D341Med (cell line): ENCODE data around the gene F13A1.

ENCODE experiments used
- DNase-seq: peaks from one replicate; pipeline ENCODE4 v3.0.0; 2012; ENCODE audit warnings: low spot score

F13A1 gene

DNA sequence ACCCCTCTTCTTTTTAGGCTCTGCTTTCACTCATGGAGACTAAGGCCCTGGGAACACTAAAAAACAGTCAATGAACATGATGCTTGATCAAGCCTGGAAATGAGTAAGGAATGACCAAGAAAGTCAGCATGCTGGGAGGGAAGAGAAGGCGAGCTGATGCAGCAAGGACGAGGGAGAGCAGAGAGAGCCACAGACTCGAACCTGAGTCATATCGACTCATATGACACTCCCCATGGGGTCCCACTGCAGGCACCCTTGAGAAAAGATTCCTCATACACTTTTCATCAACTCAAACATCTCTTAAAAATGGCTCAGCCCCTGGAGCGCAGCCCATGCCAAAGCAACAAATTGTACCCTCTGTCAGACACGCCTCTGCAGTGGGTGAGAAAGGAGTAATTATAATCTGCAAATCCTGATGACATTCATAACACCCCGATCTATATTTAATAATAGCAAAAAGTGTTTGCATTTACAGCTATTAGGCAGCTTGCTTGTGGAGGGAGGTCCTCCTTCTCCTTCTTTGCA is 127.2 kb downstream of the F13A1 start:
- DNase-seq: no peak

DNA sequence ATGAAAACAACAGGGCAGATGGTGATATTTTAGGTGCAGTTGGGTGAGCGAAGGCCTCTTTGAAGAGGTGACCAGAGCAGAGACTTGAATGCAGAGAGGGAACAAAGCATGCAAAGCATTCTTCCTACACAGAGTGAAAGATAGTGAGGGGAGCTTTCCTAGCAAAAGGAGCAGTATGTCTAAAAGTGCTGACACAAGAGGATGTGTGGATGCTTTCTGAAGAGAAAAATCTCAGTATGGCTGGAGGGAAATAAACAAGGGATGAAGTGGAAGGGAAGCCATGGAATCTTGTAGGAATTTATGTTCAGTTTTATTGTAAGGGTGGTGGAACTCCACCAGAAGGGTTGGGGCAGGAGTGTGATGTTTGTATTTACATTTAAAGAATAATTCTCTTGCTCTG is 128.6 kb downstream of the F13A1 start:
- DNase-seq: no peak

DNA sequence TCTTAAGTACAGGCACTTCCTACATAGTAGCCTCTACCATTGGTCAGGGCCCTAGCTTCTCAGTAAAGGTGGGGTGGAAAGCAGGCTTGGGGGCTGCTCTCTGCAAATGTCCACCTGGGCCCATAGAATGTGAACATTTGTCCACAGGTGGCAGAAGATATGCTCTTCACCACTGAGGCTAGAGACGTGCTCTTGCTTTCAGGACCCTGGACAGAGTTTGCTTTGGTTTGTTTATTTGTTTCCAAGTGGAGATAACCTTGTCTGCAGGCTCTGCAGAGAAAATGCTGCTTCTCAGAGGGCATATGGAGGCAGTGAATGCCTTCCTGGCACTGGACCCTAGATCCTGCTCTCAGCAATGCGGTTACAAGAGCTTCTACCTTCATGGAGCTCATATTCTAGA is 129.0 kb downstream of the F13A1 start:
- DNase-seq: no peak

DNA sequence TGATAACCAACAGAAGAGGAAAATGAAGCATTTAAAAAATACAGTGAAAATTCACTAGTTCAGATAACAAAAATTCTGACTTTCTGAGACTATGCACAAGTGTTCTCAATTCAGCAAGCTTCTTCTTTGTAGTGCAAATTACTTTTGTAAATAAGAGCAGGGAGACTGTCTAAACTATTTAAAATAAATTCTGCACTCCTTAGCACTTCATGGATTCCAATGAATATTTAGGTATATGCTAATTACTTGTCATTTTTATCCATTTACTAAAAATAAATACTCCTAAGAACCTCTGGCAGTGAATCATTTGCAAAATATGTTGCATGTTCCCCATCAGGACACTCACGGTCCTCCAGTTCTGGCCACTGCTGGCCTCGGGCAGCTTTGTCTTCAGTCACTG is 139.8 kb downstream of the F13A1 start:
- DNase-seq: no peak

DNA sequence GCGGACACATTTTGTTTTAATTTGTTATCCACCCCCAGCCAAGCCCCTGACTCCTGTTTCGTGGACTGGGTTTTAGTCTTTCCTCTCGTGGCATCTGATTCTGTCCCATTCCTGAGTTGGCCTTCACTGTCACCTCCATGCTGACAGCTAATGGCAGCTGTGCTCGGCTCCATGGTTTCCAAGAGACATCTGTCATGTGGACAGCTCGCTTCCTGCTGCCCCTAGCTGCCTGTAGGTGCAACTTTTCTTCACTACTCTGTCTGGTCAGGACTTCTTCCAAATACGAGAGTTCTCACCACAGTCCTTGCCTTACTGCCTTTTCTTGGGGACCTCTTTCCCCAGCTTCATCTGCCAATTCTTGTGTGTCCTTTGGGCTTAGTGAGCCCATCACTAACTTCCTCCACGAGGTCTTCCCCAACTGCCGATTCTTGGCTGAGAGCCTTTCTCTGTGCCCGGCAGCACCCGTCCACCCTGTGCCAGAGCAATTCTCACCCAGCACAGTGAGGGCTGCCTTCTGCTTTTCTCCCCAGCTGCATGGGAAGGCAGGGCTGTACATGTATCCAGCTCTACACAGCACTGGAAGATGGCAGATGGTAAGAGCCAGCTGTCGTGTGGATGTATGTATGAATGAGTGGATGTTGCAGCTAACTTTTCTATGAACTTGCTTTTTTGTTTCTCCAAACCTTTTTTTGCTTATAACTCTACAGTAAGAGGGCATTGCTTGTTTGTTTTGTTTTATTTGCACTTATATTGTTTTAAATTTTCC is 140.4 kb downstream of the F13A1 start:
- DNase-seq: no peak

DNA sequence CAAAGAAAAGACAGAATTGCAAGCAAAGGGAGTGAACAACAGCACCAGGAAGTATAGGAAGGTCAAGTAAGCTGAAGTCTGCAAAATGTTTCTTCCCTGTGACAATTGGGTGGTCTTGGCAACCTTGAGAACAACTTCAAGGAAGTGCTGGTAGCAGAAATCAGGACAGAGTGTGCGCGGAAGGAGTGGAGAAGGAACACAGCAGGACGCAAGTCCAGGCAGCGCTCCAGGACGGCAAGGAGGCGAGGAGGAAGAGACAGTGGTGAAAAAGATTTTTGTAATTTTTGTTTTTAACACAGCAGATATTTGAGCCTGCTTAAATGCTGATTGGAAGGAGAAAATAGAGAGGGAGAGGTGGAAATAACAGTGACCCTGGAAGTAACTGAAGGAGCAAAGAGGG is 141.7 kb downstream of the F13A1 start:
- no peak for DNase-seq

DNA sequence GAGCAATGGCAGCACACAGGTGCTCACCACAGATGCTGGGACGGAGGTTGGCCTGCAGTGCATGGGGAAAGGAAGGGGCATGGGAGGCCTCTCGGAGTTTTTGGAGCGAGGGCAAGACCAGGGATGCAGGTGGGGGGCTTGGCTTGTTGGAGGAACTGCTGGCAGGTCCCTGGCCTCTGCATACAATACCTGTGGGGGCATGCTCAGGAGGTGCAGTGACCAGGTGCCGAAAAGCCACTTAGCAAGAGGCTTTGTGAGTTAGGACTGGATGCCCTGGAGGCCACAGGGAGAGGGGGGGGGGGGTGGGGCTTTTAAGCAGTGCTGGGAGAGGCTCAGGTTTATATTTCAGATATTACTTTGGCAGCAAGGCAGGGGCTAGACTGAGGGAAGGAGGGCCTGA is 142.7 kb downstream of the F13A1 start:
- no peak for DNase-seq

DNA sequence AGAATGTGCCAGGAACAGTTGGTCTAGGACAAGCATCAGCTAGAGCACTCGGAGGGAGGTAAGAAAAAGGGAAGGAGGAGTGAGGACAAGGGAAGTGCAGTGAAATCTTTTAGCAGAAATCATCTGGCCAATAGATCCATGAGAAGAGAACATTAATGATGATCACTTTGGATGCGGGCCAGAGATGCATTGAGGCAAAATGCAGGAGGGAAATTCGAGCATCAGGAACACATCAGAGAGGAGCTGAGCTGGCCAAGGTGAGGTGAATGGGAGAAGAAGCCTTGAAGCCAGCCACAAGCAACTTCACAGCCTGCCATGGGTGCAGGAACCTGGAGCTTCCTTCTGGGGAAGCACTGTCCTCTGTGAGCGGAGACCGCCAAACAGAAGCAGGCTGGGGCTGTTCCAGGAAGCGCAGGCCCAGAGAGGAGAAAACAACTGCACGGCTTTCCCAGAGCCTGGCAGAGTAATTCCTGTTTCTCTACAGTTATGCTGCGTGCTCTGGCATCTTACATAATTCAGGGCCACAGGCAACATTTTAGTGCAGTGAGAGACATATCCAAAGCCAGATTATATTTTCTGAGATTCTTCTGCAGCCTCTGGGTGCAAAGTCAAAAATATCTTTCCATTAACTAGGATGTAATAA is 143.8 kb downstream of the F13A1 start:
- no peak for DNase-seq

DNA sequence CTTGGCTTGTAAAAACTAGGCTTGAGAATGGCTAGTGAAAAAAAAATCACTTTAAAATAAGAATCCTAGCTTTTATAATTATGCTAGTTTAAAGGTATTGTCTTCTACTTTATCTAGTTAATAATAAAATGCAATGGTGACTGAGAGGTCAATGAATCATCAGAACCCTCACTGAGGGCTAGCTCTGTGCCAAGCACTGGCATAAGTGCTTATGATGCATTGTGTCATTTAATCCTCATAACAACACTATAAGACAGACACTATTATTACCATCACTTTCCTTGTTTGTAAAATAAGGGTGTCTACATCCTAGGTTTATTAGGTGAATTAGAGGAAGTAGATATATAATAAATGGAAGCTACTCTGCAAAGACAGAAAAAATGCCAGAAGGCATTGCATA is 144.3 kb downstream of the F13A1 start:
- no peak for DNase-seq

DNA sequence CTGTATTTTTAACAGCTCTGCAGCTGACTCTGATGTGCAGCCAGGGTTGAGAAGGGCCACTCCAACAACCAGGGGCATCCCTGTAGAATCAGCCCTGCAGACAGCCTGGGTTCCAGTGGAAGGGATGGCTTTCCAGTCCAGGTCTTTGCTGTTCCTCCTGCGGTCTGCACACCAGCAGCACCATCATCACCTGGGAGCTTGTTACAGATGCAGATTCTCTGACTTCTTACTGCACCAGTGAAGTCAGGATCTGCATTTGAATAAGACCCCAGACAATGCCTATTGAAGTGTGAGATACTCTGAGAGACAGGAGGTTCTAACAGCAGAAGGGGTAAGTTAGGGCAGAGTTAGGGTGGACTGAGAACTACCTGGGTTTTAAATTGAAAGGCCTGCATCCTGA is 151.3 kb downstream of the F13A1 start:
- no peak for DNase-seq

DNA sequence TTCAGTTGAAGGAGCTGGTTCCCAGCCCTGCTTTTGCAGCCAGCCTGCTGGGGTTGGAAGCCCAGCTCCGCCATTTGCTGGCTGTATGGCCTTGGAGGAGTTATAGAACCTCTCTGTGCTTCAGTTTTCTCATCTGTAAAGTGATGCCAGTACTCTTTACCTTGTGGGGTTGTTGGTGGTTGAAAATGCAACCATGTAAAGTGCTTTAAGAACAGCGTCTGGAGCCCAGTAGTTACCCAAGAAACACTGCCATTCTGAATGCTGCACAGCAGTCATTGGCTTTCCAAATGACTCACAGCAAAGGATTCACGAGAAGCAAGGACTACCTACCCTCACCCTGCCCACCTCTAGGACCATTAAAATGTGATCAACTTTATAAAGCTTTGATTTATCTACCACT is 154.4 kb downstream of the F13A1 start:
- DNase-seq: no peak

DNA sequence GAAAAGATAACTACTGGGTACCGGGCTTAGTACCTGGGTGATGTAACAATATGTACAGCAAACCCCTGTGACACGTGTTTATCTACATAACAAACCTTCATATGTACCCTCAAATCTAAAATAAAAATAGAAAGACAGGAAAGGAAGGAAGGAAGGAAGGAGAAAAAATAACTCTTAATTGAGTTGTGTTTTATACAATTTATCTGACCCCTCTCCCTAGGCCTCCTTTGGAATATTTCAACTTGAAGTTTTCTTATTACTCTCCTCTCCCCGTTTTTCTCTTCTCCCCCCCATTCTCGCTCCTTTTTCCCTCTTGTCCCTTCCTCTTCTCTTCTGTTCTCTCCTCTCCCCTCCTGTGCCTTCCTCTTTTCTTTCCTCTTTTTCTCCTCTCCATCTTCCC is 156.1 kb downstream of the F13A1 start:
- no peak for DNase-seq

DNA sequence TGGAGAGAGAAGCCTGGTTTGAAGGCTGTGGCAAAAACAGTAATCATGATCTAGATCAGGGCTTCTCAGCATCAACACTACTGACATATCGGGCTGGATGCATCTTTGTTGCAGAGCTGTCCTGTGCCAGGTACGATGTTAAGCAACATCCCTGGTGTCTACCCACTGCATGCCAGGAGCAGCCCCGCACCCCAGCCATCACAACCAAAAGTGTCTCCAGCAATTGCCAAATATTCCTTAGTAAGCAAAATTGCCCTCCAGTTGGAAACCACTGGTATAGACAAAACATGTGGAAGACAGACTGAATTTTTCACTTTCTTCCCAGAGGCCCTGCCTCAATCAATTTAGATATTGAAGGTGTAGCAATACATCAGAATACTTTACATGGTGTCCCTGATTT is 166.1 kb downstream of the F13A1 start:
- DNase-seq: no peak

DNA sequence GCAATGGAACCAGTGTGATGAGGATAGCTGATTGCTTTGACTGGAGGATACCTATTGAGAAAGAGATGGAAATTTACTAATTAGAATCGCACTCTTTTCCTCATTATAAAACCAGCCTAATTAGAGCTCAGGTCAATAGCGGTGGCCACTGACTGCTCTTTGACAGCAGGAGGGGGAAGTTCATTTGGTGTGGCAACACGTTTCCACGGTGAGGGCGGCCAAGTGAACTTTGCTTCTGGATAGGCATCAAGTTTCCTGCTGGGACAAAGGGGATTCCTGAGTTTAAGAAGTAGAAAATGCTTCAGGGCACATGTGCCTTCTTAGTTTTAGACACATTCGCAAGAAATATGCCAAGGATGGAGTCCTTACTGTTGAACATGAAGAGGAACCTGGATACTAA is 168.4 kb downstream of the F13A1 start:
- no peak for DNase-seq

DNA sequence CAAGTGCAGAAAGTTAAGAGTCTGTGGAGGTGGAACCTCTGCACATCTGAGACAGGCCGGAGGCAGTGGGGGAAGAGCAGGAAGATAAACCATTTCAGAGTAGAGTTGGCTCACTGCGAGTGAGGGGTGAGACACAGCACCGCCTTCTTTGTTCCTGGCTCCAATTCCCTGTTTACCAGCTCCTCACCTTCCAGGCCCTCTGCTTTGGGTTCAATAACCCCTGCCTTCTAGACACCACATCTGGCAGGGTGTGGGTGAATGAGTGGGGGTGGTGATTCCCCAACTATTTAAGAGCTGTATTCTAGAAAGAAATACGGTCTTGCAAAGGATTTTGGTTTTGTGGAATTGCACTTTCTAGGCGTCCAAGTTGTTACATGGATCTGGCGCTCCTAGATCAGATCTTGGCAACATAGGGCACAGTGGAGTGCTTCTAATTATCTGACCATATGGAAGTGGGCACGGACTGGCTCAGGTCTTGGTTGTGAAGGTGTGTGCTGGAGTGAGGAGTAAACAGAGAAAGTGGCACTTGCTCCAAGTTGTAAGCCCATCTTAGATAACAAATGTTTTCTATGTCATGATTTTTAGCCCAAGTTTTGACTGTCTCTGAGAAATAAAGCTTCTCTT is 172.2 kb downstream of the F13A1 start:
- DNase-seq: no peak

DNA sequence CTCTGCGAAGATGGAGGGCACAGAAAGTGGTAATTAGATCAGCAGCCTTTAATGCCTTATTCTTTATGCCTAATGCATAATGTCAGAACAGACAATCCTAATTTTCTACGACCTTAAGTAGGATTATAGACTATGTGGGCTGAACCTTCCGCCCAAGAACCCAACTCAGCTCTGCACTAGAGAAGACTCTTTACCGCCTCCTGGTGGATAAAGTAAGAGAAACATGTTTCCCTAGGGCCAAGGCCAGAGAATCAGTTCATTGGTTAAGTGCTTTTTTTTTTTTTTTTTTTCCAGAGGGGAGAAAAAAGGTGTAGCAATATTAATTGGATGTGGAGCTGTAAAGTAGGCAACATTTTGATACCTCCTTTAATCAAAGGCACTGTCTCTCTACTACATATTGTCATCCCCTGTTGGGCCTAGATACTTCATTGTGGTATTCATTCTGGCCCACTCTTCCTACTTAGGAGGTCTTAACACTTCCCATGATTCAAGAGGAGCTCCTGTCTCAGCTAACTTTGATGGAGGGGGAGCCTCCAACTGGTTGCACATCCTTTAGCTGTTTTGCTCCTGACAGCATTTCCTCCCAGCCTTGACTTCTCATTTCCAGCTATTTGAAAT is 188.9 kb downstream of the F13A1 start:
- DNase-seq: peak; percentile 59

DNA sequence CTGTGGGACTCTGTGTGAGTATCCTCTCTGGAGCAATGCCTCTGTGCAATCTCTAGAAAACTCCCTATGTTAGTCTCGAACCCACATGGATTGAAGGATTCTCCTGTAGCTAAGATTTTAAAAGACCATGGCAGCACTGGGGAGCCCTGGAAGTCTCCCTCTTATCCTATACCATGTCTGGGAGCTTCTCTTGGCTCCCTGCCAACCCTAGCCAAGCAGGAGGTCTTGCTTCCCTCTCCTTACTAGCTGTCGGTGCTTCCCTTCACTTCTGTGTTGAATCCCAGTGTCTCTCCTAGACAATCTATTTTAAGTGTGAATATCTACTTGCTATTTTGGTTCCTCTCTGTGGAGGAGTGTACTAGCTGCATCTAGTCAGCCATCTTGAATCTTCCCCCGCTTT is 195.0 kb downstream of the F13A1 start:
- no peak for DNase-seq

DNA sequence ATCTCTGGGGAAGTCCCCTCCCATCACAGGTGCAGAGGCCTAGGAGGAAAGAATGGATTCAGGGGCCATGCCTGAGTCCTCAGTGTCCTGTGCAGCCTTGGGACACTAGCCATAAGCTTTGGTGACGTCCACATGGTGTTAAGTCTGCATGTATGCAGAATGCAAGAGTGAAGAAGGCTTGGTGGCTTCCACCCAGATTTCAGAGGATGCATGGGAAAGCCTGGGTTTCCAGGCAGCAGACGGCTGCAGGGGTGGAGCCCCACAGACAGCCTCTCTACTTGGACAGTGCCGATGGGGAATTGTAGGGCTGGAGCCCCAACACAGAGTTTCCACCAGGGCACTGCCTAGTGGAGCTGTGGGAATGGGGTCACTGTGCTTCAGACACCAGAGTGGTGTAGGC is 196.7 kb downstream of the F13A1 start:
- no peak for DNase-seq

DNA sequence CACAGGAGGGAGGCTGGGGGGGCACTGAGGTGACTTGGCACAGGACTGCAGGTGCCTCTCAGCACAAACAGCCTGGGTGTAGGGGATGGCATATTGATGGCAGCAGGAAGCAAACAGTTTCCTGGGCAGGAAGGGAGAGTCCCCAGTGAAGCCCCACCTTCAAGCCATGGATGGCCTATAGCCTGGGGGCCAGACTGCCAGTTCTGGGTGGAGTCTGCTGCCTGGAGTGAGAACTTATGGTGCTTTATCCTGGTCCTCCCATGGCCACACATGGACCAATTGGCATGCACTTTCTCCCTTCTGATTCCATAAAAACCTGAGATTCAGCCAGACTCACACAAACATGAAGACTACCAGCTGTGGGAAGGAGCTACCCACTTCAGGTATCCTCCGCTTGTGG is 198.5 kb downstream of the F13A1 start:
- no peak for DNase-seq

DNA sequence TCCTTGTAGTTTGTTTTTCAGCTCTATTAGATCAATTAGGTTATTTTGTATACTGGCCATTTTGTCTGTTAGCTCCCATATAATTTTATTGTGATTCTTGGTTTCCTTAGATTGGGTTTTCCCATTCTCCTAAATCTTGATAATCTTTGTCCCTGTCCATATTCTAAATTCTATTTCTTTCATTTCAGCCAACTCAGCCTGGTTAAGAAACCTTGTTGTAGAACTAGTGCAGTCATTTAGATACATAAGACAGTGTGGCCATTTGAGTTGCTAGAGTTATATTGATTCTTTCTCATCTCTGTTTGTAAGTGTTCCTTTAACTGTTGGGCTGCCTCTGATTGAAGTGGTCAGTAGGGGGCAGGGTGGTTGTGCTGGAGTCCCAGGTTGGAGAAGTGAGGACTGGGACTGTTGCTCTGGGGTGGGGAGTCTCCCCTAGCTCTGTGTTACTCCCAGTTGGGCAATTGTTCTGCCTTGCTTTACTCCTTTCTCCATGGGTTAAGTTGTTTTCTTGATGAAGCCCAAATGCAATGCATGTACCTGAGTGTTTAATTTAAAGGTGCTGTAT is 214.9 kb downstream of the F13A1 start:
- DNase-seq: no peak
